CD4-positive, CD25-positive, alpha-beta regulatory T cell (primary cell): ENCODE results near the gene CENPVL2. TPM values are rescaled to one million over a fixed set of nuclear protein-coding genes. Genes with fewer than 3 reads are reported as not detected.
"Not testable (repeated sequence)": the region's sequence is repeated elsewhere in the genome, so short reads cannot be mapped to it uniquely, and the experiment has no call there.

Experiments used
- ATAC-seq, 2 donors: fragments of 150-1000 bp; cut with Tn5 transposase; one replicate each; pipeline ENCODE4 v1.10.0; 2021; ENCODE audit warnings: low read depth in 2 of 2, moderate number of reproducible peaks in 2 of 2, moderate library complexity in 1 of 2
- DNase-seq, 3 donors: peaks; one replicate each; pipeline versions ENCODE4 v3.0.0 to v3.0.0-alpha.2; 2012 to 2022; ENCODE audit warnings: mixed read lengths in 1 of 3
- H3K27ac ChIP-seq: one replicate; pipeline ENCODE4 v1.7.0; 2013; ENCODE audit warnings: mild to moderate bottlenecking, low read length; ENCODE audit not compliant: insufficient read depth, poor library complexity, severe bottlenecking
- H3K27me3 ChIP-seq: one replicate; pipeline ENCODE4 v1.7.0; 2013; ENCODE audit warnings: low read length; ENCODE audit not compliant: control insufficient read depth, insufficient read depth
- H3K36me3 ChIP-seq: one replicate; pipeline ENCODE4 v1.7.0; 2013; ENCODE audit warnings: mild to moderate bottlenecking, low read length, moderate library complexity; ENCODE audit not compliant: control insufficient read depth, insufficient read depth
- H3K4me1 ChIP-seq: 2 replicates; pipeline ENCODE4 v1.7.0; 2013; ENCODE audit warnings: mild to moderate bottlenecking, low read length; ENCODE audit not compliant: insufficient read depth, control insufficient read depth, poor library complexity, severe bottlenecking
- H3K4me3 ChIP-seq: one replicate; pipeline ENCODE4 v1.7.0; 2013; ENCODE audit warnings: low read depth, mild to moderate bottlenecking, low read length, moderate library complexity
- H3K9me3 ChIP-seq, 2 experiments: 1 replicate in 1 of 2; 2 replicates in 1 of 2; pipeline ENCODE4 v1.7.0; 2013; ENCODE audit warnings: low read length in 2 of 2, mild to moderate bottlenecking in 1 of 2, moderate library complexity in 1 of 2; ENCODE audit not compliant: control insufficient read depth in 2 of 2
- H3K27ac Mint-ChIP-seq, 3 donors: one replicate each; pipeline ENCODE4 v1.8.0; 2020 to 2022; ENCODE audit warnings: mild to moderate bottlenecking in 3 of 3, mixed read lengths in 3 of 3, moderate library complexity in 2 of 3
- H3K27me3 Mint-ChIP-seq: one replicate; pipeline ENCODE4 v1.8.0; 2022; ENCODE audit warnings: mild to moderate bottlenecking, mixed read lengths
- H3K36me3 Mint-ChIP-seq: one replicate; pipeline ENCODE4 v1.8.0; 2020; ENCODE audit warnings: mixed read lengths
- H3K4me1 Mint-ChIP-seq, 4 donors: one replicate each; pipeline ENCODE4 v1.8.0; 2020 to 2022; ENCODE audit warnings: mixed read lengths in 4 of 4, mild to moderate bottlenecking in 1 of 4
- H3K4me3 Mint-ChIP-seq, 4 donors: one replicate each; pipeline ENCODE4 v1.8.0; 2020 to 2022; ENCODE audit warnings: mild to moderate bottlenecking in 4 of 4, mixed read lengths in 4 of 4, moderate library complexity in 3 of 4
- H3K9me3 Mint-ChIP-seq, 7 donors: one replicate each; pipeline ENCODE4 v1.8.0; 2020 to 2022; ENCODE audit warnings: mixed read lengths in 7 of 7, mild to moderate bottlenecking in 3 of 7, moderate library complexity in 2 of 7
- polyA plus RNA-seq, 4 donors: library from polyadenylated mRNA; unstranded; fragments of 300-500 nt; fragmentation: Illumina TruSeq; gene quantifications; one replicate each; pipeline ENCODE4 v1.2.3, GENCODE V29; 2021
- total RNA-seq: library from RNA; stranded (reverse); gene quantifications from one replicate; pipeline ENCODE4 v1.2.3, GENCODE V29; 2022

CENPVL2 gene
- total and polyA plus RNA-seq, 5 donors from 2014 or later, result not detected

- not testable (repeated sequence) for H3K4me1 Mint-ChIP-seq, H3K27me3 Mint-ChIP-seq, H3K9me3 ChIP-seq, H3K4me3 Mint-ChIP-seq, H3K4me3 ChIP-seq, H3K4me1 ChIP-seq, DNase-seq, H3K27ac ChIP-seq, H3K9me3 Mint-ChIP-seq, H3K27ac Mint-ChIP-seq, H3K36me3 Mint-ChIP-seq, H3K36me3 ChIP-seq, ATAC-seq, H3K27me3 ChIP-seq
Measured at GRCh38 chrX:51679689-51680433, 2.8 kb downstream of the CENPVL2 start.

- no peaks in the 10 kb centered on the region for H3K27me3 Mint-ChIP-seq
- DNase-seq, result peak in 1 of 3 donors; percentile 33
- no peak overlapping the region for H3K4me3 ChIP-seq
- no peaks in the 10 kb centered on the region for H3K9me3 Mint-ChIP-seq
- no peak overlapping the region for H3K4me3 Mint-ChIP-seq
- no peaks in the 10 kb centered on the region for H3K9me3 ChIP-seq
- H3K27me3 ChIP-seq, result no peaks in the 10 kb centered on the region
- H3K36me3 ChIP-seq, result no peaks in the 10 kb centered on the region
- no peaks in the 10 kb centered on the region for H3K4me1 ChIP-seq
- H3K27ac ChIP-seq, result no peak overlapping the region
- no peak for ATAC-seq
- no peaks in the 10 kb centered on the region for H3K4me1 Mint-ChIP-seq
- no peaks in the 10 kb centered on the region for H3K36me3 Mint-ChIP-seq
- no peak overlapping the region for H3K27ac Mint-ChIP-seq
Measured at GRCh38 chrX:51665981-51666380, 16.6 kb downstream of the CENPVL2 start.

GRCh38 chrX:51643377-51643776, 39.3 kb downstream of the CENPVL2 start:
- Mint-ChIP-seq H3K27ac (no peak overlapping the region), H3K27me3 (peaks cover 18% of the 10 kb centered on the region), H3K9me3 (peaks cover 0 to 1% (median 0%) of the 10 kb centered on the region in 7 donors), H3K4me3 (no peak overlapping the region), H3K36me3 (no peaks in the 10 kb centered on the region), H3K4me1 (no peaks in the 10 kb centered on the region)
- ATAC-seq (no peak), DNase-seq (no peak)
- Histone ChIP-seq H3K4me1 (no peaks in the 10 kb centered on the region), H3K4me3 (no peak overlapping the region), H3K27me3 (peaks cover 2% of the 10 kb centered on the region), H3K36me3 (no peaks in the 10 kb centered on the region), H3K27ac (no peak overlapping the region), H3K9me3 (no peaks in the 10 kb centered on the region)

GRCh38 chrX:51641421-51642021, 41.1 kb downstream of the CENPVL2 start:
- Histone ChIP-seq H3K9me3 (no peaks in the 10 kb centered on the region), H3K36me3 (no peaks in the 10 kb centered on the region), H3K4me1 (no peaks in the 10 kb centered on the region), H3K27ac (no peak overlapping the region), H3K27me3 (peaks cover 2% of the 10 kb centered on the region), H3K4me3 (no peak overlapping the region)
- Mint-ChIP-seq H3K4me1 (no peaks in the 10 kb centered on the region), H3K27ac (no peak overlapping the region), H3K27me3 (peaks cover 18% of the 10 kb centered on the region), H3K36me3 (no peaks in the 10 kb centered on the region), H3K4me3 (no peak overlapping the region), H3K9me3 (no peaks in the 10 kb centered on the region)
- DNase-seq, result peak in 2 of 3 donors; percentile 8 to 40
- no peak for ATAC-seq

GRCh38 chrX:51636511-51636910, 46.1 kb downstream of the CENPVL2 start:
- not testable (repeated sequence) for H3K4me1 Mint-ChIP-seq, H3K4me3 ChIP-seq, H3K4me3 Mint-ChIP-seq, H3K9me3 Mint-ChIP-seq, H3K36me3 Mint-ChIP-seq, H3K27me3 ChIP-seq, H3K36me3 ChIP-seq, H3K27ac Mint-ChIP-seq, H3K27ac ChIP-seq, H3K4me1 ChIP-seq, DNase-seq, ATAC-seq, H3K9me3 ChIP-seq
- H3K27me3 Mint-ChIP-seq, result peaks cover 14% of the 10 kb centered on the region

Other genes with a start within 250 kb of the CENPVL2 start
- 0.27 TPM for gene NUDT11, start 186.2 kb downstream of the CENPVL2 start, total RNA-seq
- under 1 TPM in 3 of 4 donors, not detected in 1; 0.25 to 0.54 (median 0.37) TPM for gene NUDT11, start 186.2 kb downstream of the CENPVL2 start, polyA plus RNA-seq
- not detected for gene CENPVL3, start 63.9 kb downstream of the CENPVL2 start, total RNA-seq
- not detected for gene CENPVL3, start 63.9 kb downstream of the CENPVL2 start, polyA plus RNA-seq
- not detected for gene CENPVL1, start 27.7 kb upstream of the CENPVL2 start, total RNA-seq
- gene CENPVL1, start 27.7 kb upstream of the CENPVL2 start, polyA plus RNA-seq, result not detected
- gene GSPT2, start 60.6 kb upstream of the CENPVL2 start, total RNA-seq, result 5.4 TPM
- gene GSPT2, start 60.6 kb upstream of the CENPVL2 start, polyA plus RNA-seq, result 10 to 100 TPM in 1 of 4 donors, 1 to 10 TPM in 3; 5.6 to 10.9 (median 9.1) TPM
- 23.3 TPM for gene MAGED1, start 210.8 kb upstream of the CENPVL2 start, total RNA-seq
- 10 to 100 TPM; 34.7 to 37.5 (median 35.2) TPM for gene MAGED1, start 210.8 kb upstream of the CENPVL2 start, polyA plus RNA-seq